DMS153 treated with DMSO at 0.1 percent for 48 hours (cell line): ENCODE results near the gene USP5.

Source experiments
- DNase-seq: peaks from one replicate; lab custom pipeline; 2025; ENCODE audit not compliant: unreplicated experiment; lab: John Stamatoyannopoulos, UW

The USP5 gene

DNA sequence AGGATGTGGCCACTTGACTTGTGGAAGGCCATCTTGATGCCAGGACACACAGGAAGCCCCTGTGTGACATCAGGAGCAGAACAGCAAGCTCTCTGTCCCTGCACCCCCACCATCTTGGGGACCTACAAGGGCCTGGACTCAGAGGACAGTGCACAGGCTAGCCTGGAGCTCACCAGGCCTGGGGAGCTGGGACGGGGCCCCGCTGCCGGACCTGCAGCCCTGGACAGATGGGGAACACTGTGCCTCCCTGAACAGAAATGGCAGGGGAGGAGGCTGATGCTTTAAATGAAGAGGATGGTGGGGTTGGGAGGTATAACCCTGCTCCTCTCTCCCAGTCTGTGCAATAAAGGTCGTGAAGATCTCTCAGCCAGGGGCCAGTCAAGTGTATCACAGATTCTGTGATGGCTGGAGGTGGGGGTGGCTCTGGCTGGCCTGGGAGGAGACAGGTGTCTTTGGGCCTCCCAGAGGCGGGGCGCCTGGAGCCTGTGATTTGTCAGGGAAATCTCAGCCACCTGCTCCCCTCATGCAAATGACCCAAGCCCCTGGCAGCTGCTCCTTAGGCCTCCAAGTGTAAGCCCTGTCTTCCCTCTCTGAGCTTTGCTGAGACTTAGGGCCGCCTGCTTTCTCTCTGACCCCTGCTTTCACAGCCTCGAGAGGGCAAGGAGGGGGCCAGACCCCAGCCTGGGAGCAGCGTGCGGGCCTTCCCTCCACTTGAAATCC, 12.3 kb upstream of the USP5 start:
- DNase-seq: no peak

GRCh38 chr12:6840330-6840729, 11.6 kb upstream of the USP5 start:
- no peak for DNase-seq

GRCh38 chr12:6840761-6841515, 11.0 kb upstream of the USP5 start, which contains the start of gene GNB3:
GNB3 (plus strand) TSS chr12:6840925; CDS start chr12:6841288, 363 bp downstream.
- DNase-seq: no peak

GRCh38 chr12:6842075-6842474, 9.9 kb upstream of the USP5 start:
- DNase-seq: no peak

DNA sequence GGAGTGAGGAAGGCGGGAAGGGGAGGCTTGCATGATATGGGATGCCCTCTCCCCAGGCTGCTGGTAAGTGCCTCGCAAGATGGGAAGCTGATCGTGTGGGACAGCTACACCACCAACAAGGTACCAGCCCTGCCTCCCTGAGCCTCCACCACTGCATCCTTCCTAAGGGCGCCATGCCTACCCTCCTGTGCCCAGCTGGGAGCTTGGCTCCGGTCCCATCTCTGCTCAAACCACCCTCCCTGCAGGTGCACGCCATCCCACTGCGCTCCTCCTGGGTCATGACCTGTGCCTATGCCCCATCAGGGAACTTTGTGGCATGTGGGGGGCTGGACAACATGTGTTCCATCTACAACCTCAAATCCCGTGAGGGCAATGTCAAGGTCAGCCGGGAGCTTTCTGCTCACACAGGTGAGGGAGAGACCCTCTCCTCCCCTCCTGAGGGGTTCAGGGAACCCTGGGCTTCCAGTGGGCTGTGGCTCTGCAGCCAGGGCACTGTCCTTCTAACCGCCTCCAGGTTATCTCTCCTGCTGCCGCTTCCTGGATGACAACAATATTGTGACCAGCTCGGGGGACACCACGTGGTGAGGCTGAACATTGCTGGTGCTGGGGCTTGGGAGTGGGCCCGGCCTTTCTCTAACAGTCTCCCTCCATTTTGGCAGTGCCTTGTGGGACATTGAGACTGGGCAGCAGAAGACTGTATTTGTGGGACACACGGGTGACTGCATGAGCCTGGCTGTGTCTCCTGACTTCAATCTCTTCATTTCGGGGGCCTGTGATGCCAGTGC, 8.6 kb upstream of the USP5 start:
- no peak for DNase-seq

- no peak for DNase-seq
Measured at GRCh38 chr12:6845395-6845794, 6.6 kb upstream of the USP5 start.

GRCh38 chr12:6846316-6846869, 5.6 kb upstream of the USP5 start:
- no peak for DNase-seq

DNA sequence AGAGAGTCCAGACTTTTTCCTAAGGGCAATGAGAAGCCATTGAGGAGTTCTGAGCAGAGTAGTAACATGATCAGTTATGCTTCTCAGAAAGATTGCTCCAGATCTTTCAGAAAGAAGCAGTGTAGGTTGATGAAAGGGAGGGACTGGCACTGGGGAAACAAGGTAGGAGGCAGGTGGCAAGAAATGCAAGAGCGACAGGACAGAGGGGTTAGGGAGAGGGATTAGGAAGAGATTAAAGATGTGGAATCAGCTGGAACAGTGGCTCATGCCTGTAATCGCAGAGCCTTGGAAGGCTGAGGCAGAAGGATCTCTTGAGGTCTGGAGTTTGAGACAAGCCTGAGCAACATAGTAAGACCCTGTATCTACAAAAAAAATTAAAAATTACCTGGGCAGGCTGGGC, 4.3 kb upstream of the USP5 start:
- no peak for DNase-seq

DNA sequence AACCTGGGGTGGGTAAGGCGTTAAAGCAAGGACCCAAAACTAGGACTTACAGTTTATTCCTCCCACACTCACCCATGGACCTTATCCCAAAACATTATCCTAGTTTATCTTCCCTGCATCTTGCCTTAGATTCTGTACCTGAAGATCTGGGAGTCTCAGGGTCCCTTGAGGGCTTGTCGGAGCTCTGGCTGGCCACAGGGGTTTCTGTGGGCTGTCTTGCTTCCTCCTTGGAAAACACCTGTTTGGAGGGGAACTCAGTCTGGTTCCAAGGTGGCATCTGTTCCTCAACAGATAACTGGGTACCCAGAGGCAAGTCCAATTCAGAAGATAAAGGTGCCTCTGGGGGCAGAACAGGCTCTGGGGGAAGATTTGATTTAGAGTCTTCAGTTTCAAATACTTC, 2.5 kb upstream of the USP5 start:
- DNase-seq: no peak

GRCh38 chr12:6849976-6850560, 1.9 kb upstream of the USP5 start:
- DNase-seq: no peak

DNA sequence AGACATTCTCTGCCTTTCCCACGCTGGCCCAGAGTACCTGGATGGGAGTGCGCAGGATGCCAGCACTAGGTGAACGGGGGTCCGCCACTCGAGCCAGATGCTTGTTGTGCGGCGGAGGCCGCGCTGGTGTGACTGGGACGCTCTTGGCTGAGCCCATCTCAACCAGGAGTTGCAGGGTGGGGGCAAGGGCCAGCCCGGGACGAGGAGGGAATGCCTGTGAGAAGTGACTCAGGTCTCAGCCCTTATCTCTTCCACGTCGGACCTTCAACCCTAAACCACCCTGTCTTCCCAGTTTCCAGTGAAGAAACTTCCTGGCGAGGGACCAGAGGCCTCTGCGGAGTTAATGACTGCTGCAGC, 1.2 kb upstream of the USP5 start:
- DNase-seq: no peak

GRCh38 chr12:6851153-6851920, 613 bp upstream of the USP5 start, which contains the start of gene CDCA3:
CDCA3 (minus strand) TSS chr12:6851286; CDS start chr12:6850952, 334 bp downstream.
- peak; percentile 93 for DNase-seq

DNA sequence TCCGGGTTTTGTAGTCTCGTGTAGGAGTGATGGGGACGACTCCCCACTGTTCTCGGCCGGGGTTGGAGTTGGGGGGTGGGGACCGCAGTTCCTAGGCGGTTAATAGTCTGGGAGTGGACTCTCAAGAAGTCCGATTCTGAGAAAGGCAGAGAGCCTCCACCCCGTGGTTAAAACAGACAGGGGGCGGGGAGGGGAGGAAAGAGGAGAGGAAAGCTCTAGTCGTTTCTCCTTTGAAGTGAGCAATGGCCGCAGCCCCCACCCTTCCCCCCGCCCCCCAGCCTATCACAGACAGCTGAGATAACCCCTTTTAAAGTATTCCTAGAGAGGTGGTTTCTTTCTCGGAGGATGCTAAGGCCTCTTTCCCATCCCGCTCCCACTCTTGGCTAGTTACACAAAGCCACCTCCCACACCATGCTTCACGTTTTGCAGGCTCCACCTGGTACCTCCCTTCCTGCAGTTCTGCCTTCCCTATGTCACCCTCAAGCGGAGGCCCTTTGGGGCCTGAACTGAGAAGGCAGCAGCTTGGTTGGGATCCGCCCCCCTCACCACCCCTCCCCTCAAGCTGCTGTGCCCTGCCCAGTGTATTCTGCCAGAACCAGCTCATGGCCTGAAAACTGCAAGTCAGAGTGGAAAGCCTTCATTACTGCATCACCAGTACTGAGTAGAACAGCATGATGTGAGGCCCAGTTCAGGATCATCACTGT, 853 bp downstream of the USP5 start:
- DNase-seq: no peak

DNA sequence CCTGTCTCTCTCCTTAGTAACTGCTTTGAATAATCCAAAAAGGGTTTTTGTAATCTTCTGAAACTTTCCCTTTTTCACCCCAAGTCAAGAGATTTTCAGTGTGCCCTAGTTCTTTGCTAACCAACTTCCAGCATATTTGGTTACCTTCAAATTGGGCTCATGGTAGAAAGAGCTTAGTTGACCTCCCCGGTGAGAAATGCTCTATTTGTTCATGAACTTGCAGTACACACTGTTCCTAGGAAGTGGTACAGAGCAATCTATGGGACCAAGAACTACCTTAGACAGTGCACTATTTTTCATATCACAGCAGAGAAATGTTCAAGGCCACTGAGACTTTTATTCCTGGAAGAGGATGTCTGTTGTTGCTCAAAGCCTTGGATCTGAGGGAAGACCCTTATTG, 1.7 kb downstream of the USP5 start:
- no peak for DNase-seq

- no peak for DNase-seq
Measured at GRCh38 chr12:6854036-6854435, 2.1 kb downstream of the USP5 start.

- no peak for DNase-seq
Measured at GRCh38 chr12:6855322-6855721, 3.4 kb downstream of the USP5 start.

- no peak for DNase-seq
Measured at GRCh38 chr12:6858799-6859198, 6.8 kb downstream of the USP5 start.

DNA sequence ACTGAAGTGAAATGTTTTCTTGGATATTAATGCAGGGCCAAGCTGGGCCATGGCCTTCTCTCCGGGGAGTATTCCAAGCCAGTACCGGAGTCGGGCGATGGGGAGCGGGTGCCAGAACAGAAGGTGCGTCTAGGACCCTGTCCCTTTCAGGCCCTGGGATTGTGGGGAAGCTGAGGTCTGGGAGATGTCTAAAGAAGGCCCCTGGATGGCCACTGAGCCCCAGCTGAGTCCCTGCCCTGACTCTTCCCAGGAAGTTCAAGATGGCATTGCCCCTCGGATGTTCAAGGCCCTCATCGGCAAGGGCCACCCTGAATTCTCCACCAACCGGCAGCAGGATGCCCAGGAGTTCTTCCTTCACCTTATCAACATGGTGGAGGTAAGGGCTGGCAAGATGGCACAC, 8.2 kb downstream of the USP5 start:
- DNase-seq: no peak

GRCh38 chr12:6860942-6861341, 9.0 kb downstream of the USP5 start:
- no peak for DNase-seq

DNA sequence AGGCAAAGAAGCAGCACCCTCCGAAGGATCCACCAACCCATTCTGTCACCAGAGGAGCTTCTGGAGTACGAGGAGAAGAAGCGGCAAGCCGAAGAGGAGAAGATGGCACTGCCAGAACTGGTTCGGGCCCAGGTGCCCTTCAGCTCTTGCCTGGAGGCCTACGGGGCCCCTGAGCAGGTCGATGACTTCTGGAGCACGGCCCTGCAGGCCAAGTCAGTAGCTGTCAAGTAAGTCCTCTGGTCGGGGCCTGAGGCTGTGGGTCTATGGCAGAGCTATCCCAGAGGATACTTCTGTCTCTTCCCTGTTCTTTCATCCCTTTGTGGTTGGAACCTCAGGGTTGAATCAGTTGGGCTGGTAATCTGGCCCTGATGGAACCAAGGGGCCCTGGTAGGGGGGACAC, 9.4 kb downstream of the USP5 start:
- DNase-seq: no peak
